HG03378 (cell line): ENCODE data around the gene RCC2.
"Not testable (repeated sequence)": the region's sequence is repeated elsewhere in the genome, so short reads cannot be mapped to it uniquely, and the experiment has no call there.

Source experiments
- ATAC-seq: cut with Tn5 transposase; IDR thresholded peaks from one replicate; pipeline ENCODE4 v1.9.1; 2021; ENCODE audit warnings: mild to moderate bottlenecking, moderate library complexity; ENCODE audit not compliant: unreplicated experiment

Gene RCC2

GRCh38 chr1:17439250-17440073 is at the start of gene RCC2:
Gene RCC2 (minus strand): TSS chr1:17439677. CDS start chr1:17438514, 1,163 bp downstream.
- ATAC-seq = peak; percentile 45

GRCh38 chr1:17486242-17486641 is 46.8 kb upstream of the RCC2 start:
- no peak for ATAC-seq

GRCh38 chr1:17485281-17485680 is 45.8 kb upstream of the RCC2 start:
- ATAC-seq = no peak

GRCh38 chr1:17481981-17482380 is 42.5 kb upstream of the RCC2 start:
- not testable (repeated sequence) for ATAC-seq

GRCh38 chr1:17480846-17481245 is 41.4 kb upstream of the RCC2 start:
- no peak for ATAC-seq

- ATAC-seq = no peak
Measured at GRCh38 chr1:17475752-17476151, 36.3 kb upstream of the RCC2 start.

GRCh38 chr1:17474836-17475555 is 35.5 kb upstream of the RCC2 start:
- ATAC-seq = not testable (repeated sequence)

- no peak for ATAC-seq
Measured at GRCh38 chr1:17472814-17473213, 33.3 kb upstream of the RCC2 start.

- no peak for ATAC-seq
Measured at GRCh38 chr1:17471393-17471792, 31.9 kb upstream of the RCC2 start.

GRCh38 chr1:17470021-17470799 is 30.7 kb upstream of the RCC2 start:
- ATAC-seq = no peak

GRCh38 chr1:17468357-17469265 is 29.1 kb upstream of the RCC2 start:
- not testable (repeated sequence) for ATAC-seq

GRCh38 chr1:17466359-17466758 is 26.9 kb upstream of the RCC2 start:
- ATAC-seq = no peak

GRCh38 chr1:17465228-17465627 is 25.8 kb upstream of the RCC2 start:
- no peak for ATAC-seq

GRCh38 chr1:17463991-17464390 is 24.5 kb upstream of the RCC2 start:
- no peak for ATAC-seq

GRCh38 chr1:17462669-17463068 is 23.2 kb upstream of the RCC2 start:
- ATAC-seq = no peak

- ATAC-seq = no peak
Measured at GRCh38 chr1:17460219-17460618, 20.7 kb upstream of the RCC2 start.

- ATAC-seq = no peak
Measured at GRCh38 chr1:17458794-17459193, 19.3 kb upstream of the RCC2 start.

GRCh38 chr1:17452686-17453085 is 13.2 kb upstream of the RCC2 start:
- no peak for ATAC-seq

- not testable (repeated sequence) for ATAC-seq
Measured at GRCh38 chr1:17452203-17452602, 12.7 kb upstream of the RCC2 start.

GRCh38 chr1:17451731-17452130 is 12.3 kb upstream of the RCC2 start:
- no peak for ATAC-seq
